ENCODE measurements around the gene IGFL1. TPM values are rescaled to one million over a fixed set of nuclear protein-coding genes. Genes with fewer than 3 reads are reported as not detected.

Gene IGFL1
- total and polyA plus RNA-seq, 2 experiments from 2014 or later = not detected

- H3K27me3 Mint-ChIP-seq (ENCODE audit: insufficient read depth, low read depth, poor library complexity) = peaks cover 7% of the 10 kb centered on the region
Measured at GRCh38 chr19:46232029-46232428, 2.5 kb downstream of the IGFL1 start.

More at GRCh38 chr19:46232029-46232428, 2.5 kb downstream of the IGFL1 start:
- TF ChIP-seq ETS1 (IDR thresholded peaks at IDR 0.05) (no peak), EZH2phosphoT487 (IDR thresholded peaks at IDR 0.05; ENCODE audit: unreplicated experiment) (no peak), CTCF (conservative IDR thresholded peaks at IDR 0.05; ENCODE audit: low read depth in 2 of 2) (no peak), STAT1 (IDR thresholded peaks at IDR 0.05; ENCODE audit: unreplicated experiment) (no peak), NANOG (IDR thresholded peaks at IDR 0.05; ENCODE audit: borderline replicate concordance) (no peak), REST (IDR thresholded peaks at IDR 0.05; ENCODE audit: unreplicated experiment) (no peak)
- Histone ChIP-seq H3K79me2 (replicated peaks; ENCODE audit: insufficient read depth) (no peaks in the 10 kb centered on the region), H3K27ac (ENCODE audit: low read depth) (no peak overlapping the region), H3K4me2 (no peak overlapping the region), H3F3A (replicated peaks; ENCODE audit: low read depth) (no peaks in the 10 kb centered on the region), H2AFZ (no peak overlapping the region), H3K9me2 (ENCODE audit: insufficient read depth) (no peaks in the 10 kb centered on the region), H3K36me3 (ENCODE audit: insufficient read depth) (no peaks in the 10 kb centered on the region), H3K27me3 (ENCODE audit: insufficient read depth) (no peaks in the 10 kb centered on the region), H3K4me1 (ENCODE audit: insufficient read depth) (no peaks in the 10 kb centered on the region), H3K4me3 (no peak overlapping the region), H4K20me1 (replicated peaks; ENCODE audit: insufficient read depth) (no peaks in the 10 kb centered on the region)
- DNase-seq (ENCODE audit: low spot score) (no peak), ATAC-seq (no peak)
- no peaks in the 10 kb centered on the region for H3K4me1 Mint-ChIP-seq
- no peaks in the 10 kb centered on the region for H3K36me3 Mint-ChIP-seq (ENCODE audit: low read depth)
- H3K9me3 Mint-ChIP-seq = no peaks in the 10 kb centered on the region
- no peak overlapping the region for H3K4me3 Mint-ChIP-seq
- no peak overlapping the region for H3K27ac Mint-ChIP-seq
